HG03521 (cell line): Measurements from ENCODE around the gene MACC1.
"Not testable (repeated sequence)": the region's sequence is repeated elsewhere in the genome, so short reads cannot be mapped to it uniquely, and the experiment has no call there.

Source experiments
- ATAC-seq: cut with Tn5 transposase; IDR thresholded peaks from one replicate; pipeline ENCODE4 v1.9.1; 2021; ENCODE audit warnings: mild to moderate bottlenecking, moderate library complexity; ENCODE audit not compliant: unreplicated experiment

The MACC1 gene

GRCh38 chr7:20136647-20137046 lies 80.5 kb downstream of the MACC1 start:
- ATAC-seq: no peak

- no peak for ATAC-seq
Observed at GRCh38 chr7:20133803-20134202, 83.4 kb downstream of the MACC1 start.

- no peak for ATAC-seq
Observed at GRCh38 chr7:20132585-20132984, 84.6 kb downstream of the MACC1 start.

GRCh38 chr7:20131776-20132175 lies 85.4 kb downstream of the MACC1 start:
- ATAC-seq: no peak

- ATAC-seq: no peak
Observed at GRCh38 chr7:20129920-20130319, 87.3 kb downstream of the MACC1 start.

- no peak for ATAC-seq
Observed at GRCh38 chr7:20128001-20128400, 89.2 kb downstream of the MACC1 start.

GRCh38 chr7:20126060-20126459 lies 91.1 kb downstream of the MACC1 start:
- ATAC-seq: not testable (repeated sequence)

- ATAC-seq: not testable (repeated sequence)
Observed at GRCh38 chr7:20124087-20124486, 93.1 kb downstream of the MACC1 start.

GRCh38 chr7:20122653-20123316 lies 94.4 kb downstream of the MACC1 start:
- ATAC-seq: not testable (repeated sequence)

GRCh38 chr7:20122073-20122472 lies 95.1 kb downstream of the MACC1 start:
- no peak for ATAC-seq

- no peak for ATAC-seq
Observed at GRCh38 chr7:20121404-20121803, 95.8 kb downstream of the MACC1 start.

- ATAC-seq: not testable (repeated sequence)
Observed at GRCh38 chr7:20120611-20121168, 96.5 kb downstream of the MACC1 start.

GRCh38 chr7:20116869-20117268 lies 100.3 kb downstream of the MACC1 start:
- no peak for ATAC-seq

- peak; percentile 87 for ATAC-seq
Observed at GRCh38 chr7:20114468-20114867, 102.7 kb downstream of the MACC1 start.

- peak; percentile 85 for ATAC-seq
Observed at GRCh38 chr7:20113427-20114027, 103.7 kb downstream of the MACC1 start.

- no peak for ATAC-seq
Observed at GRCh38 chr7:20112696-20113095, 104.5 kb downstream of the MACC1 start.

- ATAC-seq: no peak
Observed at GRCh38 chr7:20111821-20112542, 105.2 kb downstream of the MACC1 start.

GRCh38 chr7:20107582-20107981 lies 109.6 kb downstream of the MACC1 start:
- no peak for ATAC-seq

- ATAC-seq: no peak
Observed at GRCh38 chr7:20104696-20105095, 112.5 kb downstream of the MACC1 start.

- ATAC-seq: no peak
Observed at GRCh38 chr7:20102982-20103381, 114.2 kb downstream of the MACC1 start.

- ATAC-seq: no peak
Observed at GRCh38 chr7:20095862-20096261, 121.3 kb downstream of the MACC1 start.

GRCh38 chr7:20095436-20095835 lies 121.7 kb downstream of the MACC1 start:
- no peak for ATAC-seq
